ENCODE measurements around the gene CD46.

The CD46 gene

GRCh38 chr1:207832796-207833195 lies 80.9 kb downstream of the CD46 start:
- no peak for DNase-seq

GRCh38 chr1:207833381-207833780 lies 81.5 kb downstream of the CD46 start:
- DNase-seq = no peak

- DNase-seq = no peak
Measured at GRCh38 chr1:207833956-207834660, 82.3 kb downstream of the CD46 start.

GRCh38 chr1:207835958-207836357 lies 84.1 kb downstream of the CD46 start:
- DNase-seq = no peak

- no peak for DNase-seq
Measured at GRCh38 chr1:207836591-207837347, 84.9 kb downstream of the CD46 start.

GRCh38 chr1:207837673-207838072 lies 85.8 kb downstream of the CD46 start:
- DNase-seq = no peak

- no peak for DNase-seq
Measured at GRCh38 chr1:207838156-207839082, 86.6 kb downstream of the CD46 start.

- DNase-seq = no peak
Measured at GRCh38 chr1:207839083-207839413, 87.2 kb downstream of the CD46 start.

- no peak for DNase-seq
Measured at GRCh38 chr1:207840380-207840779, 88.5 kb downstream of the CD46 start.

- no peak for DNase-seq
Measured at GRCh38 chr1:207841293-207841692, 89.4 kb downstream of the CD46 start.

- DNase-seq = no peak
Measured at GRCh38 chr1:207841901-207842300, 90.0 kb downstream of the CD46 start.

- DNase-seq = no peak
Measured at GRCh38 chr1:207842506-207842905, 90.7 kb downstream of the CD46 start.

- no peak for DNase-seq
Measured at GRCh38 chr1:207844371-207844770, 92.5 kb downstream of the CD46 start.

Data from CD4-positive, alpha-beta T cell treated with Interleukin-17A for 1 hour (primary cell).